MM.1S (cell line): ENCODE measurements around the gene SLC35F3.

Experiments used
- DNase-seq: peaks from one replicate; pipeline ENCODE4 v3.0.0-alpha.2; 2015
- H2AFZ ChIP-seq: fragments of 300-600 bp; sonication (generic); 2 replicates; pipeline ENCODE4 v1.6.0; 2016; ENCODE audit warnings: antibody characterized with exemption, low read length
- H3F3A ChIP-seq: fragments of 300-600 bp; sonication (generic); 2 replicates; pipeline ENCODE4 v1.6.1; 2016; ENCODE audit warnings: mild to moderate bottlenecking, antibody characterized with exemption, low read length, moderate library complexity, mixed read lengths; ENCODE audit not compliant: insufficient read depth
- H3K27ac ChIP-seq: fragments of 300-600 bp; sonication (generic); 2 replicates; pipeline ENCODE4 v1.5.1; 2016; ENCODE audit warnings: mild to moderate bottlenecking, low read length
- H3K27me3 ChIP-seq: fragments of 300-600 bp; sonication (generic); replicated peaks from 2 replicates; pipeline ENCODE4 v1.6.0; 2016; ENCODE audit warnings: low read length; ENCODE audit not compliant: insufficient read depth
- H3K36me3 ChIP-seq: fragments of 300-600 bp; sonication (generic); replicated peaks from 2 replicates; pipeline ENCODE4 v1.6.1; 2016; ENCODE audit warnings: mild to moderate bottlenecking, low read length, mixed read lengths; ENCODE audit not compliant: insufficient read depth
- H3K4me1 ChIP-seq: fragments of 300-600 bp; sonication (generic); 2 replicates; pipeline ENCODE4 v1.6.1; 2016; ENCODE audit warnings: low read length, mixed read lengths
- H3K4me2 ChIP-seq: fragments of 300-600 bp; sonication (generic); 2 replicates; pipeline ENCODE4 v1.6.0; 2016; ENCODE audit warnings: low read depth, low read length
- H3K4me3 ChIP-seq: fragments of 300-600 bp; sonication (generic); 2 replicates; pipeline ENCODE4 v1.5.1; 2016; ENCODE audit warnings: low read length, mixed read lengths
- H3K79me2 ChIP-seq: fragments of 300-600 bp; sonication (generic); 2 replicates; pipeline ENCODE4 v1.6.1; 2016; ENCODE audit warnings: mixed run types, low read length, mixed read lengths
- H3K9ac ChIP-seq: fragments of 300-600 bp; sonication (generic); 2 replicates; pipeline ENCODE4 v1.6.1; 2016; ENCODE audit warnings: low read length, mixed read lengths
- H3K9me2 ChIP-seq: fragments of 300-600 bp; sonication (generic); replicated peaks from 2 replicates; pipeline ENCODE4 v1.6.1; 2016; ENCODE audit warnings: mild to moderate bottlenecking, low read length, mixed read lengths; ENCODE audit not compliant: insufficient read depth
- H3K9me3 ChIP-seq: fragments of 300-600 bp; sonication (generic); replicated peaks from 2 replicates; pipeline ENCODE4 v1.6.1; 2016; ENCODE audit warnings: mild to moderate bottlenecking, low read length, mixed read lengths; ENCODE audit not compliant: insufficient read depth
- H4K20me1 ChIP-seq: fragments of 300-600 bp; sonication (generic); 2 replicates; pipeline ENCODE4 v1.6.1; 2016; ENCODE audit warnings: mild to moderate bottlenecking, low read length, moderate library complexity, mixed read lengths; ENCODE audit not compliant: insufficient read depth
- CTCF ChIP-seq: fragments of 300-600 bp; sonication (generic); IDR thresholded peaks from 2 replicates; pipeline ENCODE4 v1.5.1; 2016; ENCODE audit warnings: antibody characterized with exemption, low read length, mixed read lengths
- EZH2 ChIP-seq: fragments of 300-600 bp; sonication (generic); optimal IDR thresholded peaks from 2 replicates; pipeline ENCODE3; 2017; ENCODE audit warnings: low read depth, mild to moderate bottlenecking, antibody characterized with exemption, low read length, mixed read lengths
- EZH2phosphoT487 ChIP-seq: fragments of 300-600 bp; sonication (generic); IDR thresholded peaks from 2 replicates; pipeline ENCODE4 v1.6.1; 2018; ENCODE audit warnings: antibody characterized with exemption, low read length

SLC35F3 gene

GRCh38 chr1:234132795-234133194, 228.3 kb downstream of the SLC35F3 start:
- DNase-seq: no peak
- H3K9me3 ChIP-seq: no peaks in the 10 kb centered on the region
- no peaks in the 10 kb centered on the region for H4K20me1 ChIP-seq
- H3K4me2 ChIP-seq: no peak overlapping the region
- no peaks in the 10 kb centered on the region for H3K27me3 ChIP-seq
- H3K4me3 ChIP-seq: no peak overlapping the region
- no peaks in the 10 kb centered on the region for H3K36me3 ChIP-seq
- H3K79me2 ChIP-seq: no peaks in the 10 kb centered on the region
- no peak overlapping the region for H2AFZ ChIP-seq
- no peak overlapping the region for H3K9ac ChIP-seq
- TF ChIP-seq EZH2: no peak
- TF ChIP-seq EZH2phosphoT487: no peak
- no peak for TF ChIP-seq CTCF
- H3F3A ChIP-seq: no peaks in the 10 kb centered on the region
- no peak overlapping the region for H3K27ac ChIP-seq
- no peaks in the 10 kb centered on the region for H3K9me2 ChIP-seq
- H3K4me1 ChIP-seq: no peaks in the 10 kb centered on the region

GRCh38 chr1:234134878-234135277, 230.4 kb downstream of the SLC35F3 start:
- TF ChIP-seq CTCF (no peak), EZH2phosphoT487 (no peak), EZH2 (no peak)
- H3K4me2 ChIP-seq: no peak overlapping the region
- H3K9me3 ChIP-seq: no peaks in the 10 kb centered on the region
- H2AFZ ChIP-seq: no peak overlapping the region
- H3K4me1 ChIP-seq: no peaks in the 10 kb centered on the region
- H3K4me3 ChIP-seq: no peak overlapping the region
- H3K79me2 ChIP-seq: no peaks in the 10 kb centered on the region
- no peak for DNase-seq
- H3F3A ChIP-seq: no peaks in the 10 kb centered on the region
- H3K27me3 ChIP-seq: no peaks in the 10 kb centered on the region
- H3K9me2 ChIP-seq: no peaks in the 10 kb centered on the region
- H3K27ac ChIP-seq: no peak overlapping the region
- H3K36me3 ChIP-seq: no peaks in the 10 kb centered on the region
- H3K9ac ChIP-seq: no peak overlapping the region
- no peaks in the 10 kb centered on the region for H4K20me1 ChIP-seq

GRCh38 chr1:234135501-234135900, 231.0 kb downstream of the SLC35F3 start:
- no peak overlapping the region for H3K4me2 ChIP-seq
- no peaks in the 10 kb centered on the region for H4K20me1 ChIP-seq
- no peak overlapping the region for H2AFZ ChIP-seq
- H3K79me2 ChIP-seq: no peaks in the 10 kb centered on the region
- H3K4me1 ChIP-seq: no peaks in the 10 kb centered on the region
- no peaks in the 10 kb centered on the region for H3K9me3 ChIP-seq
- H3K36me3 ChIP-seq: no peaks in the 10 kb centered on the region
- no peaks in the 10 kb centered on the region for H3F3A ChIP-seq
- no peak overlapping the region for H3K27ac ChIP-seq
- TF ChIP-seq EZH2 (no peak), EZH2phosphoT487 (no peak), CTCF (no peak)
- no peak overlapping the region for H3K4me3 ChIP-seq
- no peaks in the 10 kb centered on the region for H3K27me3 ChIP-seq
- no peak for DNase-seq
- no peak overlapping the region for H3K9ac ChIP-seq
- H3K9me2 ChIP-seq: no peaks in the 10 kb centered on the region
